OCI-LY1 (cell line): Measurements from ENCODE around the gene ANKRD33.

Experiments
- H2AFZ ChIP-seq: fragments of 200-600 bp; sonication (generic), shearing (Covaris generic); 2 replicates; pipeline ENCODE4 v1.6.0; 2014; ENCODE audit warnings: antibody characterized with exemption, mild to moderate bottlenecking, low read length
- H3F3A ChIP-seq: fragments of 200-600 bp; sonication (generic), shearing (Covaris generic); 2 replicates; pipeline ENCODE4 v1.6.0; 2014; ENCODE audit warnings: mild to moderate bottlenecking, antibody characterized with exemption, low read length, moderate library complexity; ENCODE audit not compliant: insufficient read depth
- H3K27ac ChIP-seq: fragments of 200-600 bp; sonication (generic); 2 replicates; pipeline ENCODE4 v1.5.1; 2014; ENCODE audit warnings: low read length, mixed run types, mild to moderate bottlenecking, low read depth; ENCODE audit not compliant: poor library complexity, severe bottlenecking
- H3K27me3 ChIP-seq: fragments of 200-600 bp; sonication (generic); 2 replicates; pipeline ENCODE4 v1.6.0; 2014; ENCODE audit warnings: antibody characterized with exemption, mild to moderate bottlenecking, low read length, moderate library complexity; ENCODE audit not compliant: insufficient read depth
- H3K36me3 ChIP-seq: fragments of 200-600 bp; sonication (generic); 2 replicates; pipeline ENCODE4 v1.6.1; 2014; ENCODE audit warnings: mild to moderate bottlenecking, antibody characterized with exemption, low read length, moderate library complexity, mixed read lengths; ENCODE audit not compliant: insufficient read depth
- H3K4me1 ChIP-seq: fragments of 200-600 bp; sonication (generic); 2 replicates; pipeline ENCODE4 v1.5.1; 2014; ENCODE audit warnings: mild to moderate bottlenecking, low read length, moderate library complexity; ENCODE audit not compliant: insufficient read depth, severe bottlenecking
- H3K4me2 ChIP-seq: fragments of 200-600 bp; sonication (generic), shearing (Covaris generic); 2 replicates; pipeline ENCODE4 v1.6.1; 2014; ENCODE audit warnings: low read length
- H3K4me3 ChIP-seq: fragments of 200-600 bp; sonication (generic); 2 replicates; pipeline ENCODE4 v1.5.1; 2014; ENCODE audit warnings: low read length, low read depth, mild to moderate bottlenecking, mixed read lengths; ENCODE audit not compliant: poor library complexity, severe bottlenecking
- H3K79me2 ChIP-seq: fragments of 200-600 bp; shearing (Covaris generic); 2 replicates; pipeline ENCODE4 v1.6.1; 2016; ENCODE audit warnings: mixed run types, low read length, mixed read lengths; ENCODE audit not compliant: insufficient read depth
- H3K9ac ChIP-seq: fragments of 200-600 bp; sonication (generic), shearing (Covaris generic); 2 replicates; pipeline ENCODE4 v1.6.1; 2014; ENCODE audit warnings: mild to moderate bottlenecking, low read length, mixed read lengths
- H3K9me2 ChIP-seq: fragments of 200-600 bp; sonication (generic), shearing (Covaris generic); 2 replicates; pipeline ENCODE4 v1.6.1; 2014; ENCODE audit warnings: low read depth, mild to moderate bottlenecking, low read length, mixed read lengths
- H3K9me3 ChIP-seq: fragments of 200-600 bp; shearing (Covaris generic); 2 replicates; pipeline ENCODE4 v1.6.1; 2014; ENCODE audit warnings: low read length, mixed read lengths
- H4K20me1 ChIP-seq: fragments of 200-600 bp; sonication (generic), shearing (Covaris generic); 2 replicates; pipeline ENCODE4 v1.6.0; 2016; ENCODE audit warnings: mild to moderate bottlenecking, low read length; ENCODE audit not compliant: insufficient read depth
- CTCF ChIP-seq: fragments of 200-600 bp; sonication (generic), shearing (Covaris generic); IDR thresholded peaks from 2 replicates; pipeline ENCODE4 v1.5.1; 2017; ENCODE audit warnings: mild to moderate bottlenecking, antibody characterized with exemption, low read length, moderate library complexity, mixed read lengths
- EZH2 ChIP-seq: fragments of 200-600 bp; sonication (generic), shearing (Covaris generic); IDR thresholded peaks from 2 replicates; pipeline ENCODE4 v1.8.0; 2017; ENCODE audit warnings: borderline replicate concordance, mixed run types, mild to moderate bottlenecking, antibody characterized with exemption, low read length, moderate library complexity, mixed read lengths

The ANKRD33 gene

GRCh38 chr12:51845482-51845881 is 42.4 kb upstream of the ANKRD33 start:
- Histone ChIP-seq H3K27ac (no peak overlapping the region), H3K27me3 (0 out of 2 replicates have a peak, but pooled peaks cover 7% of the 10 kb centered on the region)

DNA sequence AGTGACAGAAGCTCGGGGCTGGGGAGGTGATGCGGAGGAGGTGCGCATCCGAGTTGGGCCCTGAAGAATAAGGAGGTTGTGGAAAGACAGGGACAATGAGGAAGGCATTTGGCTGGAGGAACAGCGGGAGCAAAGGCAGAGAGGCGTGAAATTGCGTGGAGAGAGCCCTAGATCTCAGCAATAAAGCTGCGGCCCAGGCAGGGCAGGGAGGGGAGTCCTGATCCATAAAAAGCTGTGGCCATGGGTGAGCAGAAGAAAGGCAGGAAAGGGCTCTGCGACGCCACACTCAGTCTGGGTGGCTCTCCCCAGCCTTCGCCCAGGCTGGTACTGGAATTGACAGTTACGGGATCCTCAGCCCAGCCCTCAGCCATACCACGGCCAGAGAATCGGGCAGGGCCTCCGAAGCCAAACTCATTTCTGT is 41.6 kb upstream of the ANKRD33 start:
- Histone ChIP-seq H3K27me3 (0 out of 2 replicates have a peak, but pooled peaks cover 3% of the 10 kb centered on the region), H3K9me3 (no peaks in the 10 kb centered on the region), H3K4me2 (no peak overlapping the region), H4K20me1 (no peaks in the 10 kb centered on the region), H3F3A (no peaks in the 10 kb centered on the region), H3K36me3 (no peaks in the 10 kb centered on the region), H3K9ac (no peak overlapping the region), H2AFZ (no peak overlapping the region), H3K27ac (no peak overlapping the region), H3K9me2 (no peaks in the 10 kb centered on the region), H3K4me3 (no peak overlapping the region), H3K79me2 (no peaks in the 10 kb centered on the region), H3K4me1 (no peaks in the 10 kb centered on the region)
- no peak for TF ChIP-seq EZH2
- TF ChIP-seq CTCF = no peak

More at GRCh38 chr12:51845482-51845881, 42.4 kb upstream of the ANKRD33 start:
- no peaks in the 10 kb centered on the region for H3K9me2 ChIP-seq
- H3K9ac ChIP-seq = no peak overlapping the region
- H3K4me1 ChIP-seq = no peaks in the 10 kb centered on the region
- no peaks in the 10 kb centered on the region for H3K9me3 ChIP-seq
- H3K79me2 ChIP-seq = no peaks in the 10 kb centered on the region
- H3K4me3 ChIP-seq = no peak overlapping the region
- TF ChIP-seq CTCF = no peak
- no peak for TF ChIP-seq EZH2
- H4K20me1 ChIP-seq = no peaks in the 10 kb centered on the region
- H3K4me2 ChIP-seq = no peak overlapping the region
- H2AFZ ChIP-seq = no peak overlapping the region
- no peaks in the 10 kb centered on the region for H3F3A ChIP-seq
- H3K36me3 ChIP-seq = no peaks in the 10 kb centered on the region

DNA sequence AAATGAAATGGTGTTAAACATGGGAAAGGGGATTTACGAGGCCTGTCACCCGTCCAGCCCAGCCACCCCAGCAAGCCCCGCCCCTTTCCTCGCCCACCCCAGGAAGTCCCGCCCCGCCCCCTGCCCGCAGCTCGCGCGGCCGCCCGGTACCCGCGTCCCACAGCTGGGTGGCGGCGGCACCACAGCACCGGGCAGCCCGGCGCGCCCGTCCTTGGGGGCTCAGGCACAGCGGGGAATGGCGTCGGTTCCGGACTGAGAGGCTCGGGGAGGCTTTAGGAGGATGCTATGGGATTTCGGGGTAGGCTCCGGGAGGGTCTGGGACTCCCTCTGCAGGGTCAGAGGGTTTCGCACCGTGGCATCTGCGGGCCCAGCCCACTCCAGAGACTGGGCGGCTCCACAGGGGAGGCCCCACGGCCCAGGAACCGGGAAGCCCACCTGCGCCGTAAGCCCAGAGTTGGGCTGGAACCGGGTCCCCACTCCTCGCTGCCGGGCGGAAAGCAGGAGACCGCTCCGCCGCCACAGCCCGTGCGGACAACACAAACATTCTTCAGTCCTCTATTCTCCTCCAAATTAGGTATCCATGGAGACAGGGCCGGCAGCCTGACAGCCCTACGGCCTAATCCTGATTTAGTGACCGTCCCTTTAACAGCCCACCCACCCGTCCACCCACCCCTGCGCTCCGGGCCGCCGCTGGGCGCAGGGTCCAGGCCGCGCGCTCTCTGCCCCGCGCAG is 40.8 kb upstream of the ANKRD33 start:
- H2AFZ ChIP-seq = no peak overlapping the region
- no peak overlapping the region for H3K9ac ChIP-seq

More for the DNA sequence above, 40.8 kb upstream of the ANKRD33 start:
- Histone ChIP-seq H3K4me3 (no peak overlapping the region), H3K27ac (no peak overlapping the region), H3K9me3 (no peaks in the 10 kb centered on the region), H3K36me3 (no peaks in the 10 kb centered on the region), H3F3A (no peaks in the 10 kb centered on the region), H3K79me2 (no peaks in the 10 kb centered on the region), H3K9me2 (no peaks in the 10 kb centered on the region), H3K4me2 (no peak overlapping the region), H3K27me3 (0 out of 2 replicates have a peak, but pooled peaks cover 3% of the 10 kb centered on the region), H4K20me1 (no peaks in the 10 kb centered on the region), H3K4me1 (no peaks in the 10 kb centered on the region)
- no peak for TF ChIP-seq CTCF
- TF ChIP-seq EZH2 = no peak
